ENCODE results near the gene CCL21. TPM values are rescaled to one million over a fixed set of nuclear protein-coding genes. Genes with fewer than 3 reads are reported as not detected.

The CCL21 gene
- total and polyA plus RNA-seq, 3 donors from 2014 or later = 1.7 to 76.3 (median 2.0) TPM

DNA sequence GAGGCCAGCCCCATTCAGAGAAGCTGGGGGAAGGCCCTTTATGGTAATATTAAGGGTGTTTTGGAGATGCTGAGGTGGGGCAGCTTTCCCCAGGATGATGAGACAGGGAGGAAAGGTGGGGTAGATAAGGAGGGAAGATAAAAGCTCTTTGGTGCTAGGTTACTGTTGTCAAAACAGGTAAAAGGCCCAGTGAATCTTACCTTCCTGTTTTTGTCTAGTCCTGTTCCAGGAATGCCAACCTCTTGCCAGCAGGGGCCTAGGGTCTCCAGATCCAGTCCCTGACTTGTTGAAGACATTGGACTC, 46.7 kb downstream of the CCL21 start:
- intact Hi-C loops (cut with DNase I; ENCODE audit: low total_unique reads) = no loop called here
- no peak for DNase-seq
- no peak overlapping the region for H3K27ac ChIP-seq

DNA sequence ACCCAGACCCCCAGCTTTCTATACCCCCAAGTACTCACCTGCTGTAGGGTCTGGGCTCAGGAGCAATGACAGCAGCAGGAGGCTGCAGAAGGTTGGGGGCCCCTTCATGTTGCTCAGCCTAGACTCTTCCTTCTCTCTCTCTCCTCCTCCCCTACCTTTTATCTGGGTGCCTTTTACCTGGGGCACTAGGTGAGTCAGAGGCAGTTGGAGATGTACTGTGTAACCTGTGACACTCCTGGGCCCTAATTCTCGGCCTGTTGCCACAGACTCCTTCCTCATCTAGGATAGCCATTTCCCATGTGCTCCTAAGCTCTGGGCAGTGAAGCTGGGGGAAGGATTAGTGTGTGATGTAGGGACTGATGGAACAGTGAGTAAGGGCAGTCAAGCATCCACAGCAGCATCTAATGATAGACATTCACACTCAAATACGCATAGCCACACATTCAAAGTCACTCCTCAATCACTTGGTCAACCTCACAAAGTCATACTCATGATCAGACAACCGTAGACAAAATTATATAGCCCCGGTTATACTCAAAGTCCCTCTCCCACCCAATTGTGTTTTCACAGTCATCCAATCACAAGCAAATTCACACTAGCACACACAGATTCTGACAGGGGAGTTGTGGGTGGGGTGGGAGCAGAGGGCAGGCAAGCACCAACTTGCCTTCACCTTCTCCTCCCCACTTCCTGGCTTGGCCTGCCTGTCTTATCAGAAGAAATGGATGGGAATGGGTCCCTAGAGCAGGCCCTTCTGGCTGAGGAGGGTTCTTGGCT, 47.2 kb downstream of the CCL21 start, which contains the start of gene CCL27:
CCL27 (minus strand) TSS at position 132 of the 777 bp plus-strand sequence; CDS start at position 108, 24 bp downstream.
- no peaks in the 10 kb centered on the region for H3K36me3 ChIP-seq (ENCODE audit: low read depth, missing control alignments)
- H3K27me3 ChIP-seq = no peaks in the 10 kb centered on the region
- intact Hi-C loops (cut with DNase I; ENCODE audit: low total_unique reads) = no loop called here
- no peak within 1 kb of the TSS for H3K4me3 ChIP-seq
- peaks cover 16% of the 10 kb centered on the region for H3K4me1 ChIP-seq
- 90 to 91% methylated on average over 4 of the region's 4 CpGs for WGBS, 2 donors
- no peak for DNase-seq
- TF ChIP-seq CTCF (IDR thresholded peaks at IDR 0.05) = no peak
- no peak for TF ChIP-seq POLR2A (IDR thresholded peaks at IDR 0.05)
- no peak within 1 kb of the TSS for H3K27ac ChIP-seq
- H3K9me3 ChIP-seq = no peaks in the 10 kb centered on the region

More for the DNA sequence above, 46.7 kb downstream of the CCL21 start:
- peaks cover 16% of the 10 kb centered on the region for H3K4me1 ChIP-seq
- H3K36me3 ChIP-seq (ENCODE audit: low read depth, missing control alignments) = no peaks in the 10 kb centered on the region
- no peak overlapping the region for H3K4me3 ChIP-seq
- H3K9me3 ChIP-seq = no peaks in the 10 kb centered on the region
- no peak for TF ChIP-seq CTCF (IDR thresholded peaks at IDR 0.05)
- no peak for TF ChIP-seq POLR2A (IDR thresholded peaks at IDR 0.05)
- H3K27me3 ChIP-seq = no peaks in the 10 kb centered on the region

DNA sequence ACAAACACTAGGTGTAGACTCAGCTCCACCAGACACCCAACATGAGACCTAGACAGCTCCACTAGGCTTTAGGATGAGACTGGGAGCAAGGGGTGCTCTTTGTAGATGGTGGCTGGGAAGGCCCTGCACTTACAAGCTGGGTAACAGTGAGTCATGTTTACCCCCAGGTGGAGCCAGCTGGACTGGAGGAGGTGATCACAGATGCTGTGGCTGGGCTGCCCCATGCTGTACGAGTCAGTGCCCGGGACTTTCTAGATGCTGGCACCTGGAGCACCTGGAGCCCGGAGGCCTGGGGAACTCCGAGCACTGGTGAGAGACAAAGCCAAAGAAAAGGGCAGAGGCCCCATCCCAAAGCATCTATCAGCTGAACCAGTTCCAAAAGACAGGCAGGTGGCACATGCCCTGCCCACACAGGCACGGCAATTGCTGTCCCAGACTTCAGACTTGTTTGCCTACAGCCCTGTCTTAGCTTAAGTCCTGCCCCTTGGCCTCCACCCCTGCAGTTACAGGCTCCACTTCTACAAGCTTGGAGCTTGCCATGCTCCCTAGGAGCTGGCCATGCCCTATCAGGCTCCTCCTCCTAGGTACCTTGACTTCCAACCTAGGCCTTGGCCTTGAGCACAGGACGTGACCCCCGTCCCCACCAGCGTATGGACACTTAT, 50.2 kb downstream of the CCL21 start:
- WGBS, 2 donors = 91 to 96% methylated on average over 5 to 8 of the region's 8 CpGs
- intact Hi-C loops (cut with DNase I; ENCODE audit: low total_unique reads) = no loop called here
- Histone ChIP-seq H3K27ac (no peak overlapping the region), H3K27me3 (no peaks in the 10 kb centered on the region), H3K36me3 (ENCODE audit: low read depth, missing control alignments) (no peaks in the 10 kb centered on the region), H3K4me3 (no peak overlapping the region), H3K4me1 (peaks cover 14% of the 10 kb centered on the region), H3K9me3 (no peaks in the 10 kb centered on the region)
- no peak for TF ChIP-seq POLR2A (IDR thresholded peaks at IDR 0.05)
- TF ChIP-seq CTCF (IDR thresholded peaks at IDR 0.05) = no peak
- no peak for DNase-seq

Small RNAs within 50 kb of the gene (small RNA-seq; reads per million reads assigned to genes)
- gene CCL27 = 0 reads per million in 2 donors

Other genes starting within 250 kb of the CCL21 start
- 10 to 100 TPM; 24.7 to 31.2 TPM for gene ENHO, start 187.1 kb downstream of the CCL21 start, total RNA-seq
- 25.7 TPM for gene ENHO, start 187.1 kb downstream of the CCL21 start, polyA plus RNA-seq (ENCODE audit: insufficient read depth, low read depth, low replicate concordance)
- 10 to 100 TPM; 16.0 TPM for gene CNTFR, start 120.4 kb downstream of the CCL21 start, total RNA-seq
- 11.8 TPM for gene CNTFR, start 120.4 kb downstream of the CCL21 start, polyA plus RNA-seq (ENCODE audit: insufficient read depth, low read depth, low replicate concordance)
- 10 to 100 TPM; 23.5 to 26.8 TPM for gene RPP25L, start 98.0 kb downstream of the CCL21 start, total RNA-seq
- 25.1 TPM for gene RPP25L, start 98.0 kb downstream of the CCL21 start, polyA plus RNA-seq (ENCODE audit: insufficient read depth, low read depth, low replicate concordance)
- 10 to 100 TPM; 55.1 to 78.5 TPM for gene DCTN3, start 89.6 kb downstream of the CCL21 start, total RNA-seq
- 82.9 TPM for gene DCTN3, start 89.6 kb downstream of the CCL21 start, polyA plus RNA-seq (ENCODE audit: insufficient read depth, low read depth, low replicate concordance)
- under 1 TPM; 0.31 to 0.37 TPM for gene ARID3C, start 81.1 kb downstream of the CCL21 start, total RNA-seq
- 0.45 TPM for gene ARID3C, start 81.1 kb downstream of the CCL21 start, polyA plus RNA-seq (ENCODE audit: insufficient read depth, low read depth, low replicate concordance)
- 10 to 100 TPM; 87.1 to 92.4 TPM for gene SIGMAR1, start 72.3 kb downstream of the CCL21 start, total RNA-seq
- 50.3 TPM for gene SIGMAR1, start 72.3 kb downstream of the CCL21 start, polyA plus RNA-seq (ENCODE audit: insufficient read depth, low read depth, low replicate concordance)
- 10 to 100 TPM; 46.1 to 55.6 TPM for gene GALT, start 63.5 kb downstream of the CCL21 start, total RNA-seq
- gene GALT, start 63.5 kb downstream of the CCL21 start, polyA plus RNA-seq (ENCODE audit: insufficient read depth, low read depth, low replicate concordance) = 25.9 TPM
- gene IL11RA, start 58.0 kb downstream of the CCL21 start, total RNA-seq = 10 to 100 TPM; 39.8 to 58.0 TPM
- gene IL11RA, start 58.0 kb downstream of the CCL21 start, polyA plus RNA-seq (ENCODE audit: insufficient read depth, low read depth, low replicate concordance) = 28.7 TPM
- gene CCL27, start 47.5 kb downstream of the CCL21 start, total RNA-seq = 1 to 10 TPM in 1 of 2 donors, not detected in 1; 3.1 TPM
- 1.4 TPM for gene CCL27, start 47.5 kb downstream of the CCL21 start, polyA plus RNA-seq (ENCODE audit: insufficient read depth, low read depth, low replicate concordance)
- not detected for gene CCL19, start 18.9 kb downstream of the CCL21 start, total RNA-seq
- 15.5 TPM for gene CCL19, start 18.9 kb downstream of the CCL21 start, polyA plus RNA-seq (ENCODE audit: insufficient read depth, low read depth, low replicate concordance)
- 100 to 1,000 TPM in 1 of 2 donors, 10 to 100 TPM in 1; 93.3 to 132 TPM for gene PHF24, start 248.1 kb upstream of the CCL21 start, total RNA-seq
- 44.8 TPM for gene PHF24, start 248.1 kb upstream of the CCL21 start, polyA plus RNA-seq (ENCODE audit: insufficient read depth, low read depth, low replicate concordance)